Tibial nerve (tissue), 4 donors: ENCODE results near the gene DMBX1.

Source experiments
- CTCF ChIP-seq, 5 experiments: fragments of 200-600 bp in 3 of 5; fragments of 450-650 bp in 2 of 5; sonication (generic) in 3 of 5; IDR thresholded peaks; one replicate each; pipeline ENCODE4 v1.5.1; 2016 to 2019; ENCODE audit warnings: antibody characterized with exemption in 5 of 5, mild to moderate bottlenecking in 3 of 5, moderate library complexity in 2 of 5
- EP300 ChIP-seq, 2 donors: sonication (generic); formaldehyde crosslinking; IDR thresholded peaks; one replicate each; pipeline ENCODE4 v1.6.1; 2017; ENCODE audit warnings: antibody characterized with exemption in 2 of 2, mild to moderate bottlenecking in 1 of 2

- no peak for TF ChIP-seq EP300 (IDR thresholded peaks at IDR 0.05)
- peak; percentile 76 to 93 (median 89) for TF ChIP-seq CTCF (IDR thresholded peaks at IDR 0.05)
Observed at GRCh38 chr1:46442317-46443161, 47.1 kb upstream of the DMBX1 start.
